CD14-positive monocyte (primary cell): ENCODE results near the gene TTF2. TPM values are rescaled to one million over a fixed set of nuclear protein-coding genes. Genes with fewer than 3 reads are reported as not detected.
A peak's percentile ranks its signal among the peaks of the same experiment; 100 is the strongest.

ENCODE experiments used
- DNase-seq, 3 donors: peaks; one replicate each; pipeline ENCODE4 v3.0.0-alpha.2; 2011 to 2022
- H2AFZ ChIP-seq: 2 replicates; pipeline ENCODE4 v1.6.0; 2012; ENCODE audit warnings: mild to moderate bottlenecking, low read depth, low read length, inconsistent platforms; ENCODE audit not compliant: insufficient read depth, poor library complexity, severe bottlenecking
- H3K27ac ChIP-seq, 2 donors: 1 replicate in 1 of 2; 2 replicates in 1 of 2; pipeline ENCODE4 v1.5.1; 2012 to 2013; ENCODE audit warnings: low read length in 2 of 2, control low read depth in 1 of 2, inconsistent platforms in 1 of 2, low read depth in 1 of 2, mild to moderate bottlenecking in 1 of 2
- H3K27me3 ChIP-seq, 2 donors: one replicate each; pipeline versions ENCODE4 v1.6.0 to v1.6.1; 2011 to 2013; ENCODE audit warnings: low read length in 2 of 2; ENCODE audit not compliant: control insufficient read depth in 2 of 2, insufficient read depth in 2 of 2
- H3K36me3 ChIP-seq, 2 donors: replicated peaks in 1 of 2; 1 replicate in 1 of 2; 2 replicates in 1 of 2; pipeline versions ENCODE4 v1.5.1 to v1.6.1; 2012 to 2013; ENCODE audit warnings: low read length in 2 of 2, control low read depth in 1 of 2, inconsistent platforms in 1 of 2, mild to moderate bottlenecking in 1 of 2; ENCODE audit not compliant: insufficient read depth in 2 of 2, control insufficient read depth in 1 of 2
- H3K4me1 ChIP-seq, 2 donors: 1 replicate in 1 of 2; 2 replicates in 1 of 2; pipeline versions ENCODE4 v1.5.1 to v1.6.1; 2012 to 2013; ENCODE audit warnings: low read length in 2 of 2, control low read depth in 1 of 2, inconsistent platforms in 1 of 2, mild to moderate bottlenecking in 1 of 2, moderate library complexity in 1 of 2; ENCODE audit not compliant: insufficient read depth in 2 of 2, control insufficient read depth in 1 of 2
- H3K4me2 ChIP-seq: replicated peaks from 2 replicates; pipeline ENCODE3; 2012; ENCODE audit warnings: low read length, moderate library complexity, mild to moderate bottlenecking; ENCODE audit not compliant: poor library complexity, severe bottlenecking; ENCODE audit errors: extremely low read depth
- H3K4me3 ChIP-seq, 3 experiments: fragments of 200-600 bp in 1 of 3; sonication (generic) in 1 of 3; replicated peaks in 1 of 3; 1 replicate in 2 of 3; 2 replicates in 1 of 3; pipeline ENCODE4 v1.5.1; 2011 to 2013; ENCODE audit warnings: low read length in 3 of 3, mild to moderate bottlenecking in 3 of 3, control low read depth in 2 of 3, low read depth in 2 of 3, inconsistent platforms in 1 of 3, moderate library complexity in 1 of 3
- H3K79me2 ChIP-seq: 2 replicates; pipeline ENCODE4 v1.6.0; 2012; ENCODE audit warnings: mild to moderate bottlenecking, control low read depth, inconsistent platforms, low read length, moderate library complexity; ENCODE audit not compliant: insufficient read depth
- H3K9ac ChIP-seq: 2 replicates; pipeline ENCODE4 v1.6.0; 2017; ENCODE audit warnings: low read length, mild to moderate bottlenecking; ENCODE audit not compliant: insufficient read depth, poor library complexity, severe bottlenecking
- H3K9me3 ChIP-seq, 2 donors: replicated peaks in 1 of 2; 1 replicate in 1 of 2; 2 replicates in 1 of 2; pipeline versions ENCODE4 v1.5.1 to v1.6.1; 2012 to 2013; ENCODE audit warnings: low read length in 2 of 2, control low read depth in 1 of 2; ENCODE audit not compliant: control insufficient read depth in 1 of 2, insufficient read depth in 1 of 2
- H4K20me1 ChIP-seq: 2 replicates; pipeline ENCODE4 v1.6.0; 2012; ENCODE audit warnings: mild to moderate bottlenecking, low read length, control low read depth, moderate library complexity; ENCODE audit not compliant: insufficient read depth
- H3K27ac Mint-ChIP-seq, 7 donors: one replicate each; pipeline ENCODE4 v1.8.0; 2020; ENCODE audit warnings: mild to moderate bottlenecking in 7 of 7, mixed read lengths in 7 of 7, moderate library complexity in 6 of 7, inconsistent platforms in 2 of 7
- H3K27me3 Mint-ChIP-seq, 3 donors: one replicate each; pipeline ENCODE4 v1.8.0; 2021 to 2022; ENCODE audit warnings: low read depth in 3 of 3, mild to moderate bottlenecking in 3 of 3, mixed read lengths in 3 of 3, moderate library complexity in 3 of 3, inconsistent platforms in 1 of 3
- H3K36me3 Mint-ChIP-seq, 2 donors: one replicate each; pipeline ENCODE4 v1.8.0; 2020; ENCODE audit warnings: mixed read lengths in 2 of 2, inconsistent platforms in 1 of 2, mild to moderate bottlenecking in 1 of 2
- H3K4me1 Mint-ChIP-seq: one replicate; pipeline ENCODE4 v1.8.0; 2020; ENCODE audit warnings: mild to moderate bottlenecking, mixed read lengths
- H3K4me3 Mint-ChIP-seq, 2 donors: one replicate each; pipeline ENCODE4 v1.8.0; 2020; ENCODE audit warnings: mild to moderate bottlenecking in 2 of 2, mixed read lengths in 2 of 2, moderate library complexity in 1 of 2
- H3K9me3 Mint-ChIP-seq, 7 donors: one replicate each; pipeline ENCODE4 v1.8.0; 2020 to 2022; ENCODE audit warnings: mixed read lengths in 7 of 7, mild to moderate bottlenecking in 6 of 7, moderate library complexity in 6 of 7, inconsistent platforms in 2 of 7
- WGBS: methylation state at CpG from one replicate; pipeline ENCODE4 v1.1.5; 2013; ENCODE audit warnings: missing lambda C conversion rate; ENCODE audit not compliant: insufficient coverage; 5-methylcytosine and 5-hydroxymethylcytosine counted together
- intact Hi-C, 2 donors: fragments of 100-400 bp; cut with micrococcal nuclease; formaldehyde crosslinking; loops; one replicate each; pipeline versions ENCODE4 v1.15.0 to v1.15.1; 2023
- polyA plus RNA-seq, 3 donors: library from polyadenylated mRNA; depleted of rRNA in 1 of 3; unstranded in 2 of 3; stranded (reverse) in 1 of 3; fragments of 300-500 nt in 2 of 3; fragments of >200 nt in 1 of 3; fragmentation: Illumina TruSeq in 2 of 3; gene quantifications; 1 replicate in 2 of 3; 2 replicates in 1 of 3; pipeline ENCODE4 v1.2.3, GENCODE V29; 2012 to 2021
- TF ChIP-seq, protein P1 (sequence below): fragments of 200-600 bp; IDR thresholded peaks from one replicate; pipeline ENCODE4 v1.8.0; 2022; ENCODE audit warnings: antibody characterized with exemption, mild to moderate bottlenecking

The TTF2 gene
- polyA plus RNA-seq, 3 donors = 5.6 to 12.9 (median 8.0) TPM

GRCh38 chr1:117054068-117054467, 6.1 kb upstream of the TTF2 start:
- Histone ChIP-seq H3K79me2 (no peaks in the 10 kb centered on the region), H4K20me1 (no peaks in the 10 kb centered on the region), H3K9ac (no peak overlapping the region), H2AFZ (no peak overlapping the region), H3K9me3 (no peaks in the 10 kb centered on the region), H3K36me3 (no peaks in the 10 kb centered on the region), H3K4me1 (peaks cover 35 to 37% of the 10 kb centered on the region in 2 donors), H3K27me3 (no peaks in the 10 kb centered on the region), H3K27ac (no peak overlapping the region), H3K4me2 (no peak overlapping the region), H3K4me3 (no peak overlapping the region)
- DNase-seq = no peak
- TF ChIP-seq, protein P1, sequence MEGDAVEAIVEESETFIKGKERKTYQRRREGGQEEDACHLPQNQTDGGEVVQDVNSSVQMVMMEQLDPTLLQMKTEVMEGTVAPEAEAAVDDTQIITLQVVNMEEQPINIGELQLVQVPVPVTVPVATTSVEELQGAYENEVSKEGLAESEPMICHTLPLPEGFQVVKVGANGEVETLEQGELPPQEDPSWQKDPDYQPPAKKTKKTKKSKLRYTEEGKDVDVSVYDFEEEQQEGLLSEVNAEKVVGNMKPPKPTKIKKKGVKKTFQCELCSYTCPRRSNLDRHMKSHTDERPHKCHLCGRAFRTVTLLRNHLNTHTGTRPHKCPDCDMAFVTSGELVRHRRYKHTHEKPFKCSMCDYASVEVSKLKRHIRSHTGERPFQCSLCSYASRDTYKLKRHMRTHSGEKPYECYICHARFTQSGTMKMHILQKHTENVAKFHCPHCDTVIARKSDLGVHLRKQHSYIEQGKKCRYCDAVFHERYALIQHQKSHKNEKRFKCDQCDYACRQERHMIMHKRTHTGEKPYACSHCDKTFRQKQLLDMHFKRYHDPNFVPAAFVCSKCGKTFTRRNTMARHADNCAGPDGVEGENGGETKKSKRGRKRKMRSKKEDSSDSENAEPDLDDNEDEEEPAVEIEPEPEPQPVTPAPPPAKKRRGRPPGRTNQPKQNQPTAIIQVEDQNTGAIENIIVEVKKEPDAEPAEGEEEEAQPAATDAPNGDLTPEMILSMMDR = no peak
- intact Hi-C loops = loop anchor here (5.0 to 10.0 kb wide), 3 partner anchors 52 to 479 kb away; partner anchors contain the start of genes CD58 (in 2 of the 2) and CD101 (in 1 of the 2)
- Mint-ChIP-seq H3K9me3 (no peaks in the 10 kb centered on the region), H3K27me3 (peaks cover 0 to 2% (median 0%) of the 10 kb centered on the region in 3 donors), H3K27ac (no peak overlapping the region), H3K36me3 (no peaks in the 10 kb centered on the region), H3K4me3 (no peak overlapping the region), H3K4me1 (peaks cover 38% of the 10 kb centered on the region)

DNA sequence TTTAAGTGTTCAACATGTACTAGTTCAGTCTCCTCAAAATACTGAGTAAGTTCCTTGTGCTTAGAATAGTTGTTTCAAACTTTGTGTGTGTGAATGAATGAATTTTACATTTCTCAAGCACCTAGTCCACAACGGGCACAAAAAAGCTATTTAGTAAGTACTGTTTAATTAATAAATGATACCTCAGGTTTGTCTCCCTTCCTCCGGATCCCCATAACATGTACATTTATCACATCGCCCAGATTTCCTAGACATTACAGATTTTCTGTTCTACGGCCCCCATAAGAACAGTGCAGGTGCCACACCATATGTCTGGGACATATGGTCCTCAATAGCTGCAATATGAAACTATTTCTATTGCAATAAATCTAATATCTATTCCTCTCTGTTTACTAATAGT, 1.3 kb upstream of the TTF2 start:
- H3K27ac ChIP-seq = no peak overlapping the region
- peaks cover 5 to 7% of the 10 kb centered on the region in 2 donors for H3K36me3 Mint-ChIP-seq
- intact Hi-C loops = loop anchor here (5.0 to 10.0 kb wide), 5 partner anchors 63 to 484 kb away; partner anchors contain the start of genes CD58 (in 2 of the 2) and TRIM45 (in 1 of the 2)
- peak overlapping the region in 1 of 3 experiments; percentile 85 for H3K4me3 ChIP-seq
- DNase-seq = no peak
- TF ChIP-seq, protein P1 = no peak
- peak overlapping the region; percentile 80 for H3K9ac ChIP-seq
- peaks cover 36% of the 10 kb centered on the region for H3K79me2 ChIP-seq
- no peak overlapping the region for H3K27ac Mint-ChIP-seq
- peaks cover 22% of the 10 kb centered on the region for H3K4me1 Mint-ChIP-seq
- H2AFZ ChIP-seq = peak overlapping the region; percentile 99
- H3K27me3 ChIP-seq = no peaks in the 10 kb centered on the region
- H3K9me3 Mint-ChIP-seq = no peaks in the 10 kb centered on the region
- 27% methylated on average over 3 of the region's 4 CpGs for WGBS
- H3K9me3 ChIP-seq = no peaks in the 10 kb centered on the region
- peaks cover 0 to 13% of the 10 kb centered on the region in 2 donors for H3K36me3 ChIP-seq
- H3K4me3 Mint-ChIP-seq = no peak overlapping the region
- peak overlapping the region; percentile 99 for H3K4me2 ChIP-seq
- no peaks in the 10 kb centered on the region for H4K20me1 ChIP-seq
- H3K27me3 Mint-ChIP-seq = no peaks in the 10 kb centered on the region
- H3K4me1 ChIP-seq = peaks cover 16 to 25% of the 10 kb centered on the region in 2 donors
